ENCODE measurements around the gene DGCR2.

Gene DGCR2

GRCh38 chr22:19082793-19083192 is 39.4 kb downstream of the DGCR2 start:
- TF ChIP-seq ZBTB7A (IDR thresholded peaks at IDR 0.05; ENCODE audit: low read depth) (no peak), TEAD4 (IDR thresholded peaks at IDR 0.05) (no peak), EP300 (IDR thresholded peaks at IDR 0.05; ENCODE audit: borderline replicate concordance) (no peak), REST (IDR thresholded peaks at IDR 0.05; ENCODE audit: low read depth) (no peak)

GRCh38 chr22:19082101-19082500 is 40.1 kb downstream of the DGCR2 start:
- TF ChIP-seq TCF12 (IDR thresholded peaks at IDR 0.05; ENCODE audit: low read depth) (no peak), TEAD4 (IDR thresholded peaks at IDR 0.05) (no peak), EP300 (IDR thresholded peaks at IDR 0.05; ENCODE audit: borderline replicate concordance) (no peak), YY1 (IDR thresholded peaks at IDR 0.05; ENCODE audit: low read depth) (no peak), MAX (IDR thresholded peaks at IDR 0.05) (no peak), ZBTB7A (IDR thresholded peaks at IDR 0.05; ENCODE audit: low read depth) (no peak), TAF1 (IDR thresholded peaks at IDR 0.05; ENCODE audit: low read depth) (no peak), CREB1 (IDR thresholded peaks at IDR 0.05; ENCODE audit: low read depth) (no peak), CEBPB (IDR thresholded peaks at IDR 0.05) (no peak), FOXM1 (IDR thresholded peaks at IDR 0.05; ENCODE audit: borderline replicate concordance, low read depth) (no peak)

- TF ChIP-seq TCF12 (IDR thresholded peaks at IDR 0.05; ENCODE audit: low read depth) (no peak), FOXM1 (IDR thresholded peaks at IDR 0.05; ENCODE audit: borderline replicate concordance, low read depth) (no peak), TEAD4 (IDR thresholded peaks at IDR 0.05) (no peak)
Measured at GRCh38 chr22:19081351-19081750, 40.9 kb downstream of the DGCR2 start.

- TF ChIP-seq CEBPB (IDR thresholded peaks at IDR 0.05) (no peak), TEAD4 (IDR thresholded peaks at IDR 0.05) (no peak), NFIC (IDR thresholded peaks at IDR 0.05) (no peak), TAF1 (IDR thresholded peaks at IDR 0.05; ENCODE audit: low read depth) (no peak), YY1 (IDR thresholded peaks at IDR 0.05; ENCODE audit: low read depth) (no peak), RAD21 (IDR thresholded peaks at IDR 0.05; ENCODE audit: low read depth) (no peak), REST (IDR thresholded peaks at IDR 0.05; ENCODE audit: low read depth) (no peak), MAX (IDR thresholded peaks at IDR 0.05) (no peak), ZBTB7A (IDR thresholded peaks at IDR 0.05; ENCODE audit: low read depth) (no peak), EGR1 (IDR thresholded peaks at IDR 0.05) (no peak), TCF12 (IDR thresholded peaks at IDR 0.05; ENCODE audit: low read depth) (no peak), CREB1 (IDR thresholded peaks at IDR 0.05; ENCODE audit: low read depth) (no peak), USF1 (IDR thresholded peaks at IDR 0.05) (no peak), FOXM1 (IDR thresholded peaks at IDR 0.05; ENCODE audit: borderline replicate concordance, low read depth) (no peak), EP300 (IDR thresholded peaks at IDR 0.05; ENCODE audit: borderline replicate concordance) (no peak)
Measured at GRCh38 chr22:19080853-19081252, 41.4 kb downstream of the DGCR2 start.

GRCh38 chr22:19079691-19080090 is 42.5 kb downstream of the DGCR2 start:
- TF ChIP-seq TAF1 (IDR thresholded peaks at IDR 0.05; ENCODE audit: low read depth), result no peak

- TF ChIP-seq TCF12 (IDR thresholded peaks at IDR 0.05; ENCODE audit: low read depth), result no peak
- TF ChIP-seq FOXM1 (IDR thresholded peaks at IDR 0.05; ENCODE audit: borderline replicate concordance, low read depth), result no peak
- no peak for TF ChIP-seq MAX (IDR thresholded peaks at IDR 0.05)
- TF ChIP-seq REST (IDR thresholded peaks at IDR 0.05; ENCODE audit: low read depth), result no peak
- no peak for TF ChIP-seq RAD21 (IDR thresholded peaks at IDR 0.05; ENCODE audit: low read depth)
- no peak for TF ChIP-seq EGR1 (IDR thresholded peaks at IDR 0.05)
Measured at GRCh38 chr22:19075404-19075803, 46.8 kb downstream of the DGCR2 start.
